GM12878 (cell line): ENCODE data around the gene TPPP3. TPM values are rescaled to one million over a fixed set of nuclear protein-coding genes. Genes with fewer than 3 reads are reported as not detected.

Source experiments
- ATAC-seq: fragments of 200-7000 bp; cut with Tn5 transposase; 3 replicates; pipeline ENCODE4 v1.9.1; 2020; ENCODE audit warnings: mild to moderate bottlenecking, moderate library complexity
- BruUV-seq: library from RNA; stranded (reverse); fragments of 400-500 nt; replicated peaks from 2 replicates; lab custom pipeline; 2021; lab: Mats Ljungman, UMichigan
- CTCF ChIA-PET: fragments of 300-600 bp; sonication (Branson Sonifier 250); formaldehyde crosslinking; extraction: SDS; loops from one replicate; lab custom pipeline; 2021; ENCODE audit warnings: inconsistent platforms; lab: Yijun Ruan, JAX
- POLR2A ChIA-PET: fragments of 350-600 bp; formaldehyde crosslinking; extraction: SDS; loops from one replicate; lab custom pipeline; 2021; ENCODE audit warnings: inconsistent platforms; lab: Charles Lee
- RAD21 ChIA-PET: fragments of 300-600 bp; sonication (Branson Sonifier 250); formaldehyde crosslinking; loops from one replicate; lab custom pipeline; 2023; ENCODE audit warnings: antibody characterized with exemption; ENCODE audit not compliant: unreplicated experiment; lab: Charles Lee
- SMC1A ChIA-PET: fragments of 300-600 bp; sonication (Branson Sonifier 250); formaldehyde crosslinking; loops from one replicate; lab custom pipeline; 2023; ENCODE audit not compliant: unreplicated experiment, uncharacterized antibody; lab: Charles Lee
- DNase-seq: peaks from one replicate; pipeline ENCODE4 v3.0.0-alpha.2; 2011; ENCODE audit warnings: low read depth, low spot score
- FAIRE-seq: peaks from 3 replicates; lab custom pipeline; 2011; peaks lifted over from hg19 to GRCh38; lab: Jason Lieb, UNC
- H2AFZ ChIP-seq: 2 replicates; pipeline ENCODE4 v1.6.0; 2011; ENCODE audit warnings: low read depth, low read length, control low read depth; ENCODE audit not compliant: control insufficient read depth
- H3K27ac ChIP-seq: 2 replicates; pipeline ENCODE4 v1.5.1; 2011; ENCODE audit warnings: control low read depth; ENCODE audit not compliant: control insufficient read depth, insufficient read depth
- H3K27me3 ChIP-seq, 2 experiments: replicated peaks in 1 of 2; 2 replicates each; pipeline versions ENCODE4 v1.6.0 to v1.6.1; 2011; ENCODE audit warnings: low read length in 1 of 2; ENCODE audit not compliant: control insufficient read depth in 2 of 2, insufficient read depth in 2 of 2
- H3K36me3 ChIP-seq, 2 experiments: 2 replicates each; pipeline ENCODE4 v1.5.1; 2011; ENCODE audit warnings: low read length in 1 of 2; ENCODE audit not compliant: control insufficient read depth in 2 of 2, insufficient read depth in 2 of 2
- H3K4me1 ChIP-seq: 2 replicates; pipeline ENCODE4 v1.6.1; 2011; ENCODE audit warnings: mild to moderate bottlenecking, low read length, moderate library complexity, mixed read lengths; ENCODE audit not compliant: control insufficient read depth, insufficient read depth
- H3K4me2 ChIP-seq: 2 replicates; pipeline ENCODE4 v1.6.0; 2011; ENCODE audit warnings: control low read depth; ENCODE audit not compliant: control insufficient read depth, insufficient read depth
- H3K4me3 ChIP-seq: fragments of 200-600 bp; sonication (generic); 2 replicates; pipeline ENCODE4 v1.5.1; 2016
- H3K79me2 ChIP-seq: 2 replicates; pipeline ENCODE4 v1.6.0; 2011; ENCODE audit warnings: low read length; ENCODE audit not compliant: control insufficient read depth, insufficient read depth
- H3K9ac ChIP-seq: 2 replicates; pipeline ENCODE4 v1.8.0; 2011; ENCODE audit warnings: low read length, control low read depth, mixed read lengths; ENCODE audit not compliant: control insufficient read depth, insufficient read depth
- H3K9me3 ChIP-seq: replicated peaks from 3 replicates; pipeline ENCODE4 v1.5.1; 2011; ENCODE audit warnings: mild to moderate bottlenecking, low read length; ENCODE audit not compliant: control insufficient read depth, insufficient read depth
- H4K20me1 ChIP-seq: 2 replicates; pipeline ENCODE4 v1.6.0; 2011; ENCODE audit not compliant: control insufficient read depth, insufficient read depth
- CREB1 ChIP-seq: IDR thresholded peaks from 2 replicates; pipeline ENCODE4 v1.6.1; 2012; ENCODE audit warnings: low read depth, mild to moderate bottlenecking, inconsistent platforms
- HDAC6 ChIP-seq: fragments of 200-600 bp; sonication (generic); IDR thresholded peaks from one replicate; pipeline ENCODE4 v1.8.0; 2017; ENCODE audit warnings: antibody characterized with exemption; ENCODE audit not compliant: unreplicated experiment
- MEF2A ChIP-seq: IDR thresholded peaks from 2 replicates; pipeline ENCODE4 v1.6.1; 2011; ENCODE audit warnings: low read depth, mild to moderate bottlenecking, low read length, moderate library complexity; ENCODE audit not compliant: insufficient read depth
- MTA2 ChIP-seq: fragments of 450-650 bp; IDR thresholded peaks from 2 replicates; pipeline ENCODE4 v1.6.1; 2016; ENCODE audit warnings: low read depth, mild to moderate bottlenecking, moderate library complexity
- NR2F1 ChIP-seq: fragments of 450-650 bp; conservative IDR thresholded peaks from 2 replicates; pipeline ENCODE4 v1.6.1; 2017; ENCODE audit warnings: mild to moderate bottlenecking
- ZNF207 ChIP-seq: fragments of 450-650 bp; IDR thresholded peaks from 2 replicates; pipeline ENCODE4 v1.6.1; 2014; ENCODE audit warnings: antibody characterized with exemption, mild to moderate bottlenecking, borderline replicate concordance
- ZNF384 ChIP-seq: IDR thresholded peaks from 2 replicates; pipeline ENCODE4 v1.6.1; 2012; ENCODE audit warnings: low read depth, mild to moderate bottlenecking, low read length, improper control_type of control experiment, borderline replicate concordance
- WGBS: methylation state at CpG from one replicate; pipeline ENCODE4 v1.1.6; 2016; ENCODE audit warnings: low lambda C conversion rate; ENCODE audit not compliant: insufficient replicate concordance, insufficient coverage; ENCODE audit errors: missing lambda C conversion rate; 5-methylcytosine and 5-hydroxymethylcytosine counted together
- in situ Hi-C: fragments of 300-500 bp; cut with MboI; formaldehyde crosslinking; loops from 9 replicates; pipeline ENCODE4 v1.14.3; 2018; ENCODE audit warnings: mixed read lengths
- intact Hi-C: fragments of 100-400 bp; cut with micrococcal nuclease; formaldehyde crosslinking; loops from one replicate; pipeline ENCODE4 v1.14.2; 2022; ENCODE audit not compliant: unreplicated experiment
- polyA plus RNA-seq, 11 experiments: library from polyadenylated mRNA; depleted of rRNA in 4 of 11; unstranded in 6 of 11; stranded (reverse) in 5 of 11; fragments of >200 nt; fragmentation: Nextera tagmentation in 4 of 11; fragmentation: Illumina TruSeq in 1 of 11; extraction: Ambion mirVana in 4 of 11; extraction: Trizol in 1 of 11; gene quantifications; 1 replicate in 1 of 11; 2 replicates in 10 of 11; pipeline versions ENCODE4 v1.2.1 to v1.2.3, GENCODE V29; 2011 to 2016; ENCODE audit warnings: inconsistent platforms in 2 of 11, missing spikeins in 2 of 11, low read depth in 1 of 11
- total RNA-seq, 4 experiments: library from RNA; depleted of rRNA in 3 of 4; stranded (reverse); fragments of >200 nt in 3 of 4; fragmentation: Illumina TruSeq in 1 of 4; extraction: Trizol in 1 of 4; gene quantifications; 2 replicates each; pipeline versions ENCODE4 v1.2.1 to v1.2.3, GENCODE V29; 2013 to 2021
- TF ChIP-seq, protein P1 (sequence below): fragments of 450-650 bp; IDR thresholded peaks from 2 replicates; pipeline ENCODE4 v1.6.1; 2014; ENCODE audit warnings: mild to moderate bottlenecking
- TF ChIP-seq, protein P2 (sequence below): fragments of 450-650 bp; formaldehyde crosslinking; IDR thresholded peaks from 2 replicates; pipeline ENCODE4 v1.5.0; 2022; ENCODE audit warnings: mild to moderate bottlenecking, missing genetic modification characterization
- TF ChIP-seq, protein P3 (sequence below): fragments of 450-650 bp; IDR thresholded peaks from 2 replicates; pipeline ENCODE4 v1.6.1; 2017; ENCODE audit warnings: mild to moderate bottlenecking
- TF ChIP-seq, protein P4 (sequence below): IDR thresholded peaks from 2 replicates; pipeline ENCODE4 v1.6.1; 2012; ENCODE audit warnings: improper control_type of control experiment, low read depth, low read length; ENCODE audit not compliant: insufficient replicate concordance

TPPP3 gene
- total and polyA plus RNA-seq, 10 of the 15 experiments (the other 5 are each of a cell fraction or from before 2014, with no cell fraction given): 0.14 TPM; not detected in 9

DNA sequence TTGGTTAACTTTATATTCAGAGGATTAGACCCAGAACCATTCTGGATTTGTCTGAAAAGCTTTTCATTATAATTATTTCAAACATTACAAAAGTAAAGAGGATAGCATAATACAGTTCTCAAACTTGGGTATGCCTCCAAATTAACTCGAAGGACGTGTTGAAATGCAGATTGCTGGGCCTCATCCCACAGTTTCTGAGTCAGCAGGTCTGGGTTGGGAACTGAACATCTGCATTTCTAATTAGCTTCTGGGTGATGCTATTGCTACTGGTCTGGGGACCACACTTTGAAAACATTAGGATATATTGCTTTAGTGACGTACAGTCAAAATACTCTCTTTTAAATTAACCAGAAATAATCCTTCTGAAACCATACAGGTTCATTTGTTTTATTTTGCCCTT, 10.0 kb downstream of the TPPP3 start:
- H3K9ac ChIP-seq: no peak overlapping the region
- H3K27ac ChIP-seq: no peak overlapping the region
- no peak for ATAC-seq
- no peak for DNase-seq
- no peaks in the 10 kb centered on the region; a peak in 2 of 4 replicates for H3K27me3 ChIP-seq
- no peak overlapping the region for H2AFZ ChIP-seq
- no peaks in the 10 kb centered on the region for H3K79me2 ChIP-seq
- CTCF ChIA-PET: interaction anchor here (1.1 to 1.4 kb wide), 2 partner anchors 16 to 65 kb away, joined by 3 to 4 read pairs; no protein-coding TSS in a partner anchor
- WGBS: 24% methylated on average over 3 of the region's 3 CpGs
- no TSS peak for BruUV-seq
- intact Hi-C loops: no loop called here
- TF ChIP-seq HDAC6: no peak
- TF ChIP-seq ZNF384: no peak
- TF ChIP-seq, protein P1, sequence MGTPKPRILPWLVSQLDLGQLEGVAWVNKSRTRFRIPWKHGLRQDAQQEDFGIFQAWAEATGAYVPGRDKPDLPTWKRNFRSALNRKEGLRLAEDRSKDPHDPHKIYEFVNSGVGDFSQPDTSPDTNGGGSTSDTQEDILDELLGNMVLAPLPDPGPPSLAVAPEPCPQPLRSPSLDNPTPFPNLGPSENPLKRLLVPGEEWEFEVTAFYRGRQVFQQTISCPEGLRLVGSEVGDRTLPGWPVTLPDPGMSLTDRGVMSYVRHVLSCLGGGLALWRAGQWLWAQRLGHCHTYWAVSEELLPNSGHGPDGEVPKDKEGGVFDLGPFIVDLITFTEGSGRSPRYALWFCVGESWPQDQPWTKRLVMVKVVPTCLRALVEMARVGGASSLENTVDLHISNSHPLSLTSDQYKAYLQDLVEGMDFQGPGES: no peak
- TF ChIP-seq, protein P2, sequence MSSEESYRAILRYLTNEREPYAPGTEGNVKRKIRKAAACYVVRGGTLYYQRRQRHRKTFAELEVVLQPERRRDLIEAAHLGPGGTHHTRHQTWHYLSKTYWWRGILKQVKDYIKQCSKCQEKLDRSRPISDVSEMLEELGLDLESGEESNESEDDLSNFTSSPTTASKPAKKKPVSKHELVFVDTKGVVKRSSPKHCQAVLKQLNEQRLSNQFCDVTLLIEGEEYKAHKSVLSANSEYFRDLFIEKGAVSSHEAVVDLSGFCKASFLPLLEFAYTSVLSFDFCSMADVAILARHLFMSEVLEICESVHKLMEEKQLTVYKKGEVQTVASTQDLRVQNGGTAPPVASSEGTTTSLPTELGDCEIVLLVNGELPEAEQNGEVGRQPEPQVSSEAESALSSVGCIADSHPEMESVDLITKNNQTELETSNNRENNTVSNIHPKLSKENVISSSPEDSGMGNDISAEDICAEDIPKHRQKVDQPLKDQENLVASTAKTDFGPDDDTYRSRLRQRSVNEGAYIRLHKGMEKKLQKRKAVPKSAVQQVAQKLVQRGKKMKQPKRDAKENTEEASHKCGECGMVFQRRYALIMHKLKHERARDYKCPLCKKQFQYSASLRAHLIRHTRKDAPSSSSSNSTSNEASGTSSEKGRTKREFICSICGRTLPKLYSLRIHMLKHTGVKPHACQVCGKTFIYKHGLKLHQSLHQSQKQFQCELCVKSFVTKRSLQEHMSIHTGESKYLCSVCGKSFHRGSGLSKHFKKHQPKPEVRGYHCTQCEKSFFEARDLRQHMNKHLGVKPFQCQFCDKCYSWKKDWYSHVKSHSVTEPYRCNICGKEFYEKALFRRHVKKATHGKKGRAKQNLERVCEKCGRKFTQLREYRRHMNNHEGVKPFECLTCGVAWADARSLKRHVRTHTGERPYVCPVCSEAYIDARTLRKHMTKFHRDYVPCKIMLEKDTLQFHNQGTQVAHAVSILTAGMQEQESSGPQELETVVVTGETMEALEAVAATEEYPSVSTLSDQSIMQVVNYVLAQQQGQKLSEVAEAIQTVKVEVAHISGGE: no peak
- TF ChIP-seq MEF2A: no peak
- no peak for TF ChIP-seq NR2F1
- TF ChIP-seq CREB1: no peak
- TF ChIP-seq, protein P3, sequence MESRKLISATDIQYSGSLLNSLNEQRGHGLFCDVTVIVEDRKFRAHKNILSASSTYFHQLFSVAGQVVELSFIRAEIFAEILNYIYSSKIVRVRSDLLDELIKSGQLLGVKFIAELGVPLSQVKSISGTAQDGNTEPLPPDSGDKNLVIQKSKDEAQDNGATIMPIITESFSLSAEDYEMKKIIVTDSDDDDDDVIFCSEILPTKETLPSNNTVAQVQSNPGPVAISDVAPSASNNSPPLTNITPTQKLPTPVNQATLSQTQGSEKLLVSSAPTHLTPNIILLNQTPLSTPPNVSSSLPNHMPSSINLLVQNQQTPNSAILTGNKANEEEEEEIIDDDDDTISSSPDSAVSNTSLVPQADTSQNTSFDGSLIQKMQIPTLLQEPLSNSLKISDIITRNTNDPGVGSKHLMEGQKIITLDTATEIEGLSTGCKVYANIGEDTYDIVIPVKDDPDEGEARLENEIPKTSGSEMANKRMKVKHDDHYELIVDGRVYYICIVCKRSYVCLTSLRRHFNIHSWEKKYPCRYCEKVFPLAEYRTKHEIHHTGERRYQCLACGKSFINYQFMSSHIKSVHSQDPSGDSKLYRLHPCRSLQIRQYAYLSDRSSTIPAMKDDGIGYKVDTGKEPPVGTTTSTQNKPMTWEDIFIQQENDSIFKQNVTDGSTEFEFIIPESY: no peak
- no peak for TF ChIP-seq ZNF207
- no peak for TF ChIP-seq MTA2
- TF ChIP-seq, protein P4, sequence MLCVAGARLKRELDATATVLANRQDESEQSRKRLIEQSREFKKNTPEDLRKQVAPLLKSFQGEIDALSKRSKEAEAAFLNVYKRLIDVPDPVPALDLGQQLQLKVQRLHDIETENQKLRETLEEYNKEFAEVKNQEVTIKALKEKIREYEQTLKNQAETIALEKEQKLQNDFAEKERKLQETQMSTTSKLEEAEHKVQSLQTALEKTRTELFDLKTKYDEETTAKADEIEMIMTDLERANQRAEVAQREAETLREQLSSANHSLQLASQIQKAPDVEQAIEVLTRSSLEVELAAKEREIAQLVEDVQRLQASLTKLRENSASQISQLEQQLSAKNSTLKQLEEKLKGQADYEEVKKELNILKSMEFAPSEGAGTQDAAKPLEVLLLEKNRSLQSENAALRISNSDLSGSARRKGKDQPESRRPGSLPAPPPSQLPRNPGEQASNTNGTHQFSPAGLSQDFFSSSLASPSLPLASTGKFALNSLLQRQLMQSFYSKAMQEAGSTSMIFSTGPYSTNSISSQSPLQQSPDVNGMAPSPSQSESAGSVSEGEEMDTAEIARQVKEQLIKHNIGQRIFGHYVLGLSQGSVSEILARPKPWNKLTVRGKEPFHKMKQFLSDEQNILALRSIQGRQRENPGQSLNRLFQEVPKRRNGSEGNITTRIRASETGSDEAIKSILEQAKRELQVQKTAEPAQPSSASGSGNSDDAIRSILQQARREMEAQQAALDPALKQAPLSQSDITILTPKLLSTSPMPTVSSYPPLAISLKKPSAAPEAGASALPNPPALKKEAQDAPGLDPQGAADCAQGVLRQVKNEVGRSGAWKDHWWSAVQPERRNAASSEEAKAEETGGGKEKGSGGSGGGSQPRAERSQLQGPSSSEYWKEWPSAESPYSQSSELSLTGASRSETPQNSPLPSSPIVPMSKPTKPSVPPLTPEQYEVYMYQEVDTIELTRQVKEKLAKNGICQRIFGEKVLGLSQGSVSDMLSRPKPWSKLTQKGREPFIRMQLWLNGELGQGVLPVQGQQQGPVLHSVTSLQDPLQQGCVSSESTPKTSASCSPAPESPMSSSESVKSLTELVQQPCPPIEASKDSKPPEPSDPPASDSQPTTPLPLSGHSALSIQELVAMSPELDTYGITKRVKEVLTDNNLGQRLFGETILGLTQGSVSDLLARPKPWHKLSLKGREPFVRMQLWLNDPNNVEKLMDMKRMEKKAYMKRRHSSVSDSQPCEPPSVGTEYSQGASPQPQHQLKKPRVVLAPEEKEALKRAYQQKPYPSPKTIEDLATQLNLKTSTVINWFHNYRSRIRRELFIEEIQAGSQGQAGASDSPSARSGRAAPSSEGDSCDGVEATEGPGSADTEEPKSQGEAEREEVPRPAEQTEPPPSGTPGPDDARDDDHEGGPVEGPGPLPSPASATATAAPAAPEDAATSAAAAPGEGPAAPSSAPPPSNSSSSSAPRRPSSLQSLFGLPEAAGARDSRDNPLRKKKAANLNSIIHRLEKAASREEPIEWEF: no peak
- no peaks in the 10 kb centered on the region for H3K4me1 ChIP-seq
- H3K4me2 ChIP-seq: no peak overlapping the region
- SMC1A ChIA-PET: interaction anchor here (1.4 kb wide), 1 partner anchor 45 kb away, joined by 4 read pairs; no protein-coding TSS in a partner anchor
- H3K9me3 ChIP-seq: no peaks in the 10 kb centered on the region
- no peaks in the 10 kb centered on the region for H4K20me1 ChIP-seq
- H3K36me3 ChIP-seq: no peaks in the 10 kb centered on the region
- no peak for FAIRE-seq
- POLR2A ChIA-PET: no interaction called here
- no peak overlapping the region for H3K4me3 ChIP-seq
- RAD21 ChIA-PET: interaction anchor here (1.4 kb wide), 1 partner anchor 16 kb away, joined by 3 read pairs; no protein-coding TSS in a partner anchor
- in situ Hi-C loops: no loop called here
